DND-41 (cell line): Measurements from ENCODE around the gene CRTAC1.

Experiments used
- ATAC-seq: fragments of 200-7000 bp; cut with Tn5 transposase; 3 replicates; pipeline ENCODE4 v1.9.1; 2021; ENCODE audit warnings: low read depth; ENCODE audit not compliant: insufficient read depth
- DNase-seq: peaks from one replicate; pipeline ENCODE4 v3.0.0-alpha.2; 2020
- H2AFZ ChIP-seq: 2 replicates; pipeline ENCODE4 v1.6.0; 2012; ENCODE audit warnings: low read depth, low read length
- H3K27ac ChIP-seq: 2 replicates; pipeline ENCODE4 v1.5.1; 2012; ENCODE audit warnings: low read length, inconsistent platforms
- H3K27me3 ChIP-seq: fragments of 200-600 bp; sonication (generic); 2 replicates; pipeline ENCODE4 v1.6.0; 2012; ENCODE audit warnings: low read length, mild to moderate bottlenecking, inconsistent platforms; ENCODE audit not compliant: insufficient read depth, poor library complexity
- H3K36me3 ChIP-seq: 2 replicates; pipeline ENCODE4 v1.5.1; 2012; ENCODE audit warnings: low read length, inconsistent platforms; ENCODE audit not compliant: insufficient read depth
- H3K4me1 ChIP-seq: 2 replicates; pipeline ENCODE4 v1.5.1; 2012; ENCODE audit warnings: mild to moderate bottlenecking, low read length; ENCODE audit not compliant: insufficient read depth
- H3K4me2 ChIP-seq: 2 replicates; pipeline ENCODE4 v1.6.0; 2012; ENCODE audit warnings: mild to moderate bottlenecking, moderate library complexity, low read length, inconsistent platforms; ENCODE audit not compliant: insufficient read depth
- H3K4me3 ChIP-seq, 2 experiments: fragments of 200-600 bp in 1 of 2; shearing (Covaris generic) in 1 of 2; 2 replicates each; pipeline ENCODE4 v1.5.1; 2012 to 2016; ENCODE audit warnings: inconsistent platforms in 2 of 2, low read length in 2 of 2, mild to moderate bottlenecking in 2 of 2, low read depth in 1 of 2, moderate library complexity in 1 of 2
- H3K79me2 ChIP-seq: 2 replicates; pipeline ENCODE4 v1.6.0; 2012; ENCODE audit warnings: low read length, inconsistent platforms; ENCODE audit not compliant: insufficient read depth
- H3K9ac ChIP-seq: 2 replicates; pipeline ENCODE4 v1.6.0; 2012; ENCODE audit warnings: low read depth, mild to moderate bottlenecking, inconsistent platforms, low read length, moderate library complexity
- H3K9me3 ChIP-seq: 2 replicates; pipeline ENCODE4 v1.5.1; 2012; ENCODE audit warnings: low read length, moderate library complexity, mild to moderate bottlenecking, inconsistent platforms; ENCODE audit not compliant: insufficient read depth, severe bottlenecking
- H4K20me1 ChIP-seq: 2 replicates; pipeline ENCODE4 v1.6.0; 2012; ENCODE audit warnings: low read length; ENCODE audit not compliant: insufficient read depth
- CTCF ChIP-seq: IDR thresholded peaks from 2 replicates; pipeline ENCODE4 v1.5.1; 2012; ENCODE audit warnings: borderline replicate concordance, low read length, moderate library complexity, mild to moderate bottlenecking; ENCODE audit not compliant: poor library complexity, severe bottlenecking; ENCODE audit errors: extremely low read depth
- EZH2 ChIP-seq: IDR thresholded peaks from 3 replicates; pipeline ENCODE4 v1.6.1; 2012; ENCODE audit warnings: borderline replicate concordance, low read depth, mild to moderate bottlenecking, moderate library complexity, low read length, inconsistent platforms; ENCODE audit not compliant: severe bottlenecking

Gene CRTAC1

GRCh38 chr10:97904018-97904381 lies 126.4 kb downstream of the CRTAC1 start:
- no peak overlapping the region for H2AFZ ChIP-seq
- H3K79me2 ChIP-seq = no peaks in the 10 kb centered on the region
- no peaks in the 10 kb centered on the region for H3K9me3 ChIP-seq
- ATAC-seq (no peak), DNase-seq (no peak)
- no peak overlapping the region for H3K4me2 ChIP-seq
- no peaks in the 10 kb centered on the region for H3K4me1 ChIP-seq
- no peak overlapping the region for H3K4me3 ChIP-seq
- TF ChIP-seq EZH2 = no peak
- no peak overlapping the region for H3K27ac ChIP-seq
- H3K36me3 ChIP-seq = no peaks in the 10 kb centered on the region
- peaks cover 46% of the 10 kb centered on the region for H3K27me3 ChIP-seq
- H4K20me1 ChIP-seq = 0 out of 2 replicates have a peak, but pooled peaks cover 3% of the 10 kb centered on the region
- H3K9ac ChIP-seq = no peak overlapping the region

GRCh38 chr10:97903128-97904017 lies 127.0 kb downstream of the CRTAC1 start:
- TF ChIP-seq EZH2 (no peak), CTCF (no peak)

GRCh38 chr10:97901381-97901780 lies 129.0 kb downstream of the CRTAC1 start:
- Histone ChIP-seq H3K4me2 (no peak overlapping the region), H3K4me3 (no peak overlapping the region), H3K4me1 (no peaks in the 10 kb centered on the region), H3K79me2 (no peaks in the 10 kb centered on the region), H3K27ac (no peak overlapping the region), H3K9me3 (no peaks in the 10 kb centered on the region), H3K9ac (no peak overlapping the region), H3K27me3 (peaks cover 31% of the 10 kb centered on the region), H2AFZ (no peak overlapping the region), H4K20me1 (0 out of 2 replicates have a peak, but pooled peaks cover 3% of the 10 kb centered on the region), H3K36me3 (no peaks in the 10 kb centered on the region)
- DNase-seq = no peak
- no peak for TF ChIP-seq CTCF
- TF ChIP-seq EZH2 = no peak
- no peak for ATAC-seq

More at GRCh38 chr10:97903128-97904017, 127.0 kb downstream of the CRTAC1 start:
- DNase-seq (no peak), ATAC-seq (no peak)
- no peak overlapping the region for H3K4me2 ChIP-seq
- no peak overlapping the region for H3K9ac ChIP-seq
- no peaks in the 10 kb centered on the region for H3K4me1 ChIP-seq
- H2AFZ ChIP-seq = no peak overlapping the region
- 0 out of 2 replicates have a peak, but pooled peaks cover 3% of the 10 kb centered on the region for H4K20me1 ChIP-seq
- H3K79me2 ChIP-seq = no peaks in the 10 kb centered on the region
- H3K27ac ChIP-seq = no peak overlapping the region
- peaks cover 42% of the 10 kb centered on the region for H3K27me3 ChIP-seq
- H3K36me3 ChIP-seq = no peaks in the 10 kb centered on the region
- H3K9me3 ChIP-seq = no peaks in the 10 kb centered on the region
- no peak overlapping the region for H3K4me3 ChIP-seq

- H3K27ac ChIP-seq = no peak overlapping the region
- H2AFZ ChIP-seq = no peak overlapping the region
- no peak overlapping the region for H3K4me2 ChIP-seq
- H3K79me2 ChIP-seq = no peaks in the 10 kb centered on the region
- no peak for ATAC-seq
- H4K20me1 ChIP-seq = peaks cover 7% of the 10 kb centered on the region; the same call in 1 of the 2 replicates
- TF ChIP-seq EZH2 = no peak
- no peak for TF ChIP-seq CTCF
- H3K4me3 ChIP-seq = no peak overlapping the region
- H3K27me3 ChIP-seq = peaks cover 17% of the 10 kb centered on the region
- H3K9ac ChIP-seq = no peak overlapping the region
- no peaks in the 10 kb centered on the region for H3K4me1 ChIP-seq
- no peaks in the 10 kb centered on the region for H3K36me3 ChIP-seq
- DNase-seq = no peak
- H3K9me3 ChIP-seq = no peaks in the 10 kb centered on the region
These were observed 132.0 kb downstream of the CRTAC1 start for GRCh38 chr10:97898429-97898828.
